Activated CD4-positive, alpha-beta T cell treated with anti-CD3 and anti-CD28 coated beads for 1 hour (primary cell): ENCODE results near the gene RGSL1.

Experiments used
- DNase-seq: peaks from one replicate; pipeline ENCODE4 v3.0.0-alpha.2; 2020

Gene RGSL1

DNA sequence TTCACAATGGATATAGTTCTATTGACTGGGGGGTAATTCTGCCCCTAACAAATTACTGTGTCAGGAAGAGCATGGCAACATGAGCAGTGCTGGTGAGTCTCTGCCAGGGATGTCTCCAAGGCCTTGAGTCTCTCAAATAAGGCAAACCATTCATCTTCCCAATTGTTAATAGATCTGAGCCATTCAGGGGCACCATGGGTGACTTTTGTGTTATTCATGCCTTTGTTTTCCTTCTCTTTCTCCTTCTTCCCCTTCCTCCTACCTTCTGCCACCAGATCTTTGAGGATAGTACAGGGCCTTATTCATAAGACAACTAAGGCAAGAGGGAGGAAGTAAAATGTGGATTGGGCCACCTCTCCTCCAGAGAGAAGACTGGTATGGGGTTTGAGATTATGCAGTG is at the start of gene RGSL1:
Gene RGSL1, plus strand, starts transcription at position 60 of the 400 bp plus-strand sequence. Its CDS starts 20 bp downstream, at position 80.
- no peak for DNase-seq

DNA sequence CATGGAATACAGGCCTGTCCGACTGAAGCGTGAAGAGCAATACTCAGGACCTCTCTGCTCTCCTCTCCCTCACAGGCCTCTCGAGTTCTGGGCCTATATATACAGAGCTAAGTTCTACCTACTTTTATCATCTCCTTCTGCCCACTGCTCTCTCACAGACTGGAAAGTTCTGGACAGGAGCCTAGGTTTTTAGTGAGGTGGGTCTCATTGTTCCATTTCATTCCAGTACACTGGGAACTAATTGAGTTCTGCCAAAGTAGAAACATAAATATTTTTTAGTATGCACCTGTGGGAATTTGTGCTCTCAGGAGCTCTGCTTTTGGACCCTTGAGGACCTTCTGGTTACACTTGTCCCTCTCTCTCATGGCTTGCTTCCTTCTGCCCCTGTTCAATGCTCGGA is 49.4 kb upstream of the RGSL1 start, which contains the start of gene TEDDM1:
Gene TEDDM1, minus strand, starts transcription at position 101 of the 400 bp plus-strand sequence. CDS start 182 bp downstream, outside the sequence.
- no peak for DNase-seq

DNA sequence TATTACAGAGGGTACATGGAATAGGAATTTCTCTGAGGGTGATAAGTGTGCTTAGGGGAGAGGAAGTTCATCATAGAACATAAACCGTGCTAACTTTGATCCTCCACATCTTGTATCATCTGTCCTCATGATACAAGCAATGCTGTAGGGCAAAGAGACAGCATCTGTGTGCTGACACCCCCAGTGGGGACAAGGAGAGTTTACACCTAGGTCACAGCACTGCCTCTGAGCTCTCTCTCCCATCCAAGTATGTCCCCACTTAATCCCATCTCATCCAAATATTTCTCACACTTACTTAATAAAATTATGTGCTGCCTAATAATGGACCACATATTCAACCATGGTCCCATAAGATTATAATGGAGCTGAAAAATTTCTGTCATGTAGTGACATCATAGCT is 45.2 kb upstream of the RGSL1 start:
- DNase-seq, result no peak

DNA sequence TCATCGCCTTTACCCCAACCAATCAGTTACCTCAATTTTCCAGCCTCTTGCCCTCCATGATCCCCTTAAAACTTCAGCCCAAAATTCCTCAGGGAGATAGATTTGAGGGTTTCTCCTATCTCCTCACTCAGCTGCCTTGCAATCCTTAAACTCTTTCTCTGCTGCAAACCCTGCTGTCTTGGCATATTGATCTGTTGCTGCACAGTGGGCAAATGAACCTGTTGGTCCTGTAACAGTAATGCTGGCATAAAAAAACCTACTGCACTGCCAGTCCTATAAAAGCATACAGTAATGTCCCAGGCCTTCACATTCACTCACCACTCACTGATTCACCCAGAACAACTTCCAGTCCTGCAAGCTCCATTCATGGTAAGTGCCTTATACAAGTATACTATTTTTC is 44.4 kb upstream of the RGSL1 start:
- no peak for DNase-seq

DNA sequence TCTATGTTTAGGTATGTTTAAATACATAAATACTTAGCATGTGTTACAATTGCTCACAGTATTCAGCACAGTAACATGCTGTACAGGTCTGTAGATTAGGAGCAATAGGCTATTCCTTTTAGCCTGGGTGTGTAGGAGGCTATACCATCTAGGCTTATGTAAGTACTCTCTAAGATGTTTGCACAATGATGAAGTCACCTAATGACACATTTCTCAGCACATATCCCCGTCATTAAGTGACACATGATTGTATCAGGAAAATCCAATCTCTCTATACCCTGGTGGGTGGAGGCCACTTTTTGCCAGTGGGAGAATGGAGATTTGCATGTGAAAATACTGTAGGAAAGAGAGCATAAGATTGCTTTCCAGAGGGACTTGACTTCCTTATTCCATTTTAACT is 43.9 kb upstream of the RGSL1 start:
- no peak for DNase-seq

DNA sequence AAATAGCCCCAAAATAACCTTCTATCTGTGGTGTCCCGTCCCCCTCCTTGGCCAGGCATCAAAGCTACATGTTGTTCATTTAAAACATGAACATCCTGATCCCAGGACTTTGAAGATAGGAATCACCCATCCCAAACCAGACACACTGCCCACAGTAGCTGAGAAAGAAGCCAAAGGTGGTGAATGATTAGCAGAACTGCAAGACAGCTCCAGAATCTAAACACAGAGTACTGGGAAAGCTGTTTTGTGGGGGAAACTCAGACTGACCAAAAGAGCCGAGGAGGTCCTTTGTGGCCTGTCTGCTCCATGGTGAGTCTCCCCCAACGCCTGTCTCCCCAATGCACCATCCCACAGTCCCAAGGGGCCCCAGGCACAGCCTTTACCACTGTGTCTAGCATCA is 42.2 kb upstream of the RGSL1 start:
- no peak for DNase-seq

DNA sequence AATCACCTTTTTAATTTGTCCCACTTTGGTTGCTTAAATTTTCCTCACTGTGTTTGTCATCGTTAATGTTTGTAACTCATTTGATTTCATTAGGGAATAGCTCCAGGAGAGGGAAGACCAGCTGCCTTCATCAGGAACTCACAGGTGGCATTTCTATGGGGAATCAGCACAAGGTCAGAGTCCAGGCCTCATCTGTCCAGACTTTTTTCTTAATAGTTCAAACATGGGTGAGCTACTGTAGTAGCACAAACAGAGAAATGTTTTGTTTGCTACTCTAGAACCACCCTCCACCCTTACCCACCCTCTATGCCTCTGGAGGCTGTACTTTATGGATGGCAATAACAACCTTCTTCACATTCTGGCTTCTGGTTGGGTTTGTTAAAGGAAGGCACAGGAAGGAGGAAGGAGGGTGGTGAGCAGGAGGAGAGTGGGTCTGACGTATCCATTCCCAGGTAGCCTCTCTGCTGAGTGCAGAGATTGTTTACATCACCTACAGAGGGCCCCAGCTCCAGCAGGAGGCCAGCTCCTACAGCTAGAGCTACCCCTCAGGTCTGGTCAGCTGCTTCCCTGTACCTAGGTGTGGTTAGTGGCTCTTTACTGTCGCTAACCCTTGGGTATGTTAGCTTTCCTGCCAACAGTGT is 41.4 kb upstream of the RGSL1 start:
- no peak for DNase-seq

DNA sequence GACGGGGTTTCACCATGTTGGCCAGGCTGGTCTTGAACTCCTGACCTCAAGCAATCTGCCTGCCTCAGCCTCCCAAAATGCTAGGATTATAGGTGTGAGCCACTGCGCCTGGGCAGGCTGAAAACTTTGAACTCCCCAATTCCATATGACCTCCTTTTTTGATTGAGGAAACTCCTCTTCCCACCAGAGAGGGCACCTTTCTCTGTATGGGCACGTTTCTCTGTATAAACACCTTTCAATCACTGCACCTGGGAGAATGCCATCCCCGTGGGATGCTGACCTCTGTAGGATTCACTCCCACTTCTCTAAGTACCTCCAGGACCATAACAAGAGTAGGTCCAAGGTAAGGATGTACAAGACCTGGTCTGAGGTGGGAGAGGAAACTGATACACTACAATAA is 39.8 kb upstream of the RGSL1 start:
- DNase-seq, result no peak

DNA sequence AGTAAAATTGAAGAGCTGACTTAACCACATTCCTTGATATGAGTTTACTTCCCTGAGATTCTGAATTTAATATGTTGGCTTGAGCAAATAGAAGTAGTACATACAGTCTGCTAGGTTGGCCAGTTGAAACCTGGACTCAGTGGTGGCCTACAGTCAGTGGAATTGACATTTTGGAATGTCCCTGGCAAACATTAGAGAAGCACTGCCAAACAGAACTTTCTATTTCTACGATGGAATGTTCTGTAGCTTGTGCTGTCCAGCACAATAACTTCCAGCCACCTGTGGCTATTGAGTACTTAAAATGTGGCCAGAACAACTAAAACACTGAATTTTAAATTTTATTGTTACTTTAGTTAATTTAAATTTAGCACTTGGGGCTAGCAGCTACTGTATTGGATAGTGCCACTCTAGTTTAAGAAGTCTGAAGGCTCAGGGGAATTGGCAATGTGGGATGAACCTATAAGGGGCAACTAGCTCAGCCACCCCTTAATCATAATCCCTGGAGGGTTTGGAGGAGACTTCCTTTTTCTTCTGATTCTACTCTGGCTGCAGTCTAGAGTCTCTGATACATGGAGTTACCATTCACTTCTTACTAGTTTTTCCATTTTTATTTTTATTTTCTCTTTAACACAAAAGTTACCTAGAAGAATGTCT is 39.2 kb upstream of the RGSL1 start:
- no peak for DNase-seq

DNA sequence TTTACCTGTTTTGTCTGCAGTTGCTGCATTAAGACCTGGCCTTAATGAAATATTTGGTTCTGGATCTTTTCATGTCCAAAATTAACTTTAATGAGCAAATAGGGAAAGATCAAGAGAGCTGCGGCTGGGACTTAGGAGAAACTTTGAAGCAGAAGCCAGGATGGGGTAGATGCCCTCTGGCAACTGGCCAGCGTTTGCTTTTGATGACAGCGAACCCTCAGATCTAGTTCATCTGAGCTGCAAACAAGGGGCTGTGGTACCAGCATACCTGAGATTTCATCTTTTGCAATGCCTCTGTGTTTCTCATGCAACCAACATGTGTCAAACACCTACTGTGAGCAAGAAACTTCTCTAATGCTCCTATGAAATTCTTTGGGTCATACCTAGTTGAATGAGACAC is 36.5 kb upstream of the RGSL1 start:
- DNase-seq, result no peak

DNA sequence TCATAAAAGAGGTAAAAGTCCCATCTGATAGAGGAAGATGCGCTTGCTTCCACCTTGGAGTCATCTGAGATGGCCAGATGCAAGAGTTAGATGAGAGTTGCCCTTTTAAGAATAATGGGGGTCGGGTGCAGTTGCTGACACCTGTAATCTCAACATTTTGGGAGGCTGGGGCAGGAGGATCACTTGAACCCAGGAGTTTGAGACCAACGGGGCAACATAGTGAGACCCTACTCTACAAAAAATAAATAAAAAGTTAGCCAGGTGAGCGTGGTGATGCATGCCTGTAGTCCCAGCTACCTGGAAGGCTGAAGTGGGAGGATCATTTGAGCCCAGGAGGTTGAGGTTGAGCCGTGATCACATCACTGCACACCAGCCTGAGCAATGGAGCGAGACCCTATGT is 36.0 kb upstream of the RGSL1 start:
- no peak for DNase-seq

DNA sequence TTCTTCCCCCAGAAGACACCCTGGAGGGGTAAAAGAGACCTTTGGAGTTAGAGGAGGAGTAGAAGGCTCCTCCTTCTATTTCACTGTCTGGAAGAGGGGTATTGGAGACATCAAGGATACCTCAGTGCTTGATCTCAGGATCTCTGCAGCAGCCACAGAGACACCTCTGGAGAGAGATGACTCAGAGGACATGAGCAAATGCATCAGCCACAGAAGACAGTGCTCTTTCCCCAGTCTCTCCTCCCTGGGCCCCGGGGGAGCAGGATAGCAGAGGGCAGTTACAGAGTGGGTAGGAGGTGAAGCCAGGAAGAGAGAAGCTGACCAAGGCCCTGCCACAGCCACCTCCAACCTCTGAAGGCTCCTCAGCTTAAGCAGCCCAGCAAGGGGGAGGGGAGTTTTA is 34.2 kb upstream of the RGSL1 start:
- no peak for DNase-seq

DNA sequence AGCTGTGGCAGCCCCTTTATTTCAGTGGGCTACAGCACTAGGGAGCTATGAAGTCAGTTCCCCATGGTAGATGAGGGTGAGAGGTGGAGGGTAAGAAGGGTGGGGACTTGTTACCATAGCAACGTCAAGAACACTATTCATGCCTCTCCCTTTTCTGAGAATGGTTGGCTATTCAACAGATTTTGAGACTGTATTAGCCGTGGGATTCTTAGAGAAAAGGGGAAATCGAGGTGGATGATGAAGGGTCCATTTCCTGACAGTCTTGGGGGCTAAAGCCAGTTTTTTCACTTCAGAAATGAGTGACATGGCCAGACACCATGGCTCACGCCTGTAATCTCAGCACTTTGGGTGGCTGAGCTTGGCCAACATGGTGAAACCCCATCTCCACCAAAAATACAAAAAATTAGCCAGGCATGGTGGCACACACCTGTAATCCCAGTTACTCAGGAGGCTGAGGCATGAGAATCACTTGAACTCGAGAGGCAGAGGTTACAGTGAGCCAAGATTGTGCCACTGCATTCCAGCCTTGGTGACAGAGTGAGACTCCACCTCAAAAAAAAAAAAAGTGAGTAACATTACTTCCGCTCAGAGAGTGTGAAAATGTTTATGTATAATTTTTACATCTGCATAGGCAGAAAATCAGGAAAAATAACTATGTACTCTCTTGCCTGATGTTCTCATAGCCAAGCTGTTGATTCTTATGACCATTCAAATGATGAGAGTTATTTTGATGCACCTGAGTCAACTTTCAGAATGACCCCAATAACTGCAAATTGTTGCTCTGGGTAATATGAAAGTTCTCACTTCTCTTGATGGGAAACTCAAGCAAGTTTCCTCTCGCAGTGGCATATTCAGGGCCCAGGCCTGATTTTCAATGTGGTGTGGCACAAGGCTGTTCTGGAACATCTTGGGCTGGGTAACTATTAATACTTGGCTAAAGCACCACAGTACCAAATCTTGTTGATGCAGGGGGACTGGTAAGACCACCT is 23.2 kb upstream of the RGSL1 start:
- DNase-seq, result no peak

DNA sequence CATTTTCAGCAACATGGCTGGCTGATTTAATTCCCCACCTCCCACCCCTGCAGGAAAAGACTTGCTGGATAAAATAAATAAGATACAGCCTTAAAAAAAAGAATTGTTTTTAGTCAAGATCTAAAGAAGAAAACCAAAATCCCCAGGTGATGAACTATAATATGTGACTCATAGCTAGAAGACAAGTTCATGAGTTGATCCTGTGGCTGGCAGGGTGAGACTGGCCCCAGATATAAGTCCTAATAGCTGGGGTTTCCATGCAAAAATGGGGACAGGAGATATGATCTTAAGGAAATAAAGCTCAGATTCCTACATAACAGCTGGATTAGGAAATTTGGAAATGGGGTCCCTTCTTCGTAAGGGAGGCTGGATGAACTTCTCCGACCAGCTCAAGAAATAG is 21.9 kb upstream of the RGSL1 start:
- DNase-seq, result no peak

DNA sequence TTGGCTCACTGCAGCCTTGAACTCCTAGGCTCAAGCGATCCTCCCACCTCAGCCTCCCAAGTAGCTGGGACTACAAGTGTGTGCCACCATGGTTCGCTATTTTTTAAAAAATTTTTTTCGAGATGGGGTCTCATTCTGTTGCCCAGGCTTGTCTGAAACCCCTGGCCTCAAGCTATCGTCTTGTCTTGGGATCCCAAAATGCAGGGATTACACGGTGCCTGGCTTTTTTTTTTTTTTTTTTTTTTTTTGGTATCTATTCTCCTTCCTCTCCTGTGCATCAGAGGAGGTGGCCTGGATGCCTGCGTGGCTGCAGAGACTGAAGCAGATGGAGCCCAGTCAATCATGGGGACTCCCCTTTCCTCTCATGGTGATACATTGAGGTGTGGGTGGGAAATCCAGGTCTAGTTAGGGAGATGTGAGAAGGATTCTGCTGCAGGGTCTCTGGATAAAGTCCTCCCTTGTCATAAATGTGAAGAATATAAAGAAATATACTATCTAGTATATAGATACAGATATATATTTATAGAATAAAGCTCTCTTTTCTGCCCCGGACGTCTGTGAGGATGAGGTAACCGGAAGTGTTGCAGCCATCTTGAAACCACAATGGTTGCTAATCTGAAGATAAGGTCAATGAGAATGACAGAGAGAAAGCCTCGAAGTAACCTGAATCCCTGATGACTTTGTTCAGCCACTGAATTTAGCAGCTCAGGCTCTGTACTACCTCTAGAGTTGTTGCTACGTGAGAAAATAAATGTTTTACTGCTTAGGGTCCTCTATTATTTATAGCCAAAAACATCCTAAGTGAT is 19.5 kb upstream of the RGSL1 start:
- DNase-seq, result no peak

DNA sequence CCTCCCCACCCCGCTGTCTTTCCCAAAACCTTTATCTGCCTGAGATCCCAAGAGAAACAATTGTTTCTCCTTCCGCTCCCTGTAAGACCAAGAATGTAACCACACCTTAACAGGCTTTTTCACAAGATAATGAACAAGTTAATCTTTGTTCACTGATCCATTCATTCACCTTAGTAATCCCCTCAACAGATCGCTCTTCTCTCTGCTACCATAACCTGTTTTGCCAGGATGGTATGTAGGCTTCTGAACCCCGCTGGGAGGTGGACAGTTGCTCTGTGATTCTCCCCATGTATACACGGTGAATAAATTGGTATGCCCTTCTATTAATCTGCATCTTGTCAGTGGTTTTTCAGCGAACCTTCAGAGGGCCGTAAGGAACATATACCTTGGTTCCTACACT is 18.7 kb upstream of the RGSL1 start:
- DNase-seq, result no peak

DNA sequence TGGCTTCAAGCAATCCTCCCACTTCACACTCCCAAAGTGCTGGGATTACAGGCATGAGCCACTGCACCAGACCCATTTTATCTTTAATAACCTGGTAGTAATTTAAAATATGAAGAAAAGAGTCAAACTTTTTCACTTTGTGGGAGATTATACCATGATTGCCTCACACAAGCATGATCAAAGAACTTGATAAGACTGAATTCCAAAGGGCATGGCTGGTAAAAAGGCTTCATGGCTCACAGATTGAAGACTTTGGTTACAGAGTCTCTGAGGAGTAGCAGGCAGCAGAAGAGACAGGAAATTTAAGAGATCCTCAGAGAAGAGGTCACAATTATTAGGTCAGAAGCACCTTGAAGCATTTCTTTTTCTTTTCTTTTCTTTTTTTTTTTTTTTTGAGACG is 16.4 kb upstream of the RGSL1 start:
- DNase-seq, result no peak

DNA sequence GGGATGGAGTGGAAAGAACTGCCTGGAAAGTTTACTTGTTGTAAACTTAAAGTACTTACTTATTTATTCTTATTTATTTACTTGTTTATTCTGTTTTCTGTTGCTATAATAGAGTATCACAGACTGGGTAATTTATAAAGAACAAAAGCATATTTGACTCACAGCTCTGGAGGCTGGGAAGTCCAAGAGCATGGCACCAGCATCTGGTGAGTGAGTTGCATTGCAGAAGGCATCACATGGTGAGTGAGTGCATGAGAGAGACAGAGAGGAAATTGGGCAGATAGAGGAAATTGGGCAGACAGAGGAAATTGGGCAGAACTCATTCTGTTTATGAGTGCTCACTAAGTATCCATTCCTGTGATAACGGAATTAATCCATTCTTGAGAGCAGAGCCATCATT is 11.6 kb upstream of the RGSL1 start:
- no peak for DNase-seq

DNA sequence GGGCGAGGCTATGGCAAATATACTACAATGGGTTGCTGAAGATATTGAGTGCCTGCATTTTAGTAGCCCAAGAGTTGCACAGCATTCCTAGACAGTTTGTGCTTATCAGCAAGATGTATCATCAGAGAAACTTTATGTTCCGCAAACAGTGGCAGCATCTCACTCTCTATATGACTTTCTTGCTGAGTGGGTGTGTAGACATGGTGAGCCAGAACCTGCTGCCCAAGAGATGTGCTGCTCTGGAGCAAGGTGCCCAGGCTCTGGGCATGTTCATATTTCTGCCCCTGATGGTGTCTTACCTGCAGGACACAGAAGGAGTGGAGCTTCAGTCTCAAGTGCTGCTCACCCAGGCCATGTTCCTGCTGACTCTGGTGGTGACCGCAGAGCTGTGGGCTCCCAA is 8.2 kb upstream of the RGSL1 start:
- DNase-seq, result no peak

DNA sequence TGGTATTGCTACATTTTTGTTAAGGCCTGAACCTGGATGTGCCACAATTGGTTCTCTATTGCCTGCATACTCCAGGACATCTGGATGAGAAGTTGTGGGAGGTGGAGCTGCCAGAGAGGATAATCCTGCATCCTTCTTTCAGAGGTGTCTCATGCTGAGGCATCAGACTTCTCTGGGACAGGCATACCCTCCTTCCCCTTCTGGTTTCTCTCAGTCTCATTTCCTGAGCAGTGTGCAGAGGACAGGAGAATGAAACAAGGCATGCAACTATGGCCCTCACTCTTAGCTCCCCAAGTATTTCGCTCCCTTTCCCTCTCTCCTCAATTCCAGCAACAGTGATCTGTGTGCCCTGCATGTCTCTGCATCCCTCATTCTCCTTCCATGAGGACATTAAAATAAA is 7.6 kb upstream of the RGSL1 start:
- no peak for DNase-seq

DNA sequence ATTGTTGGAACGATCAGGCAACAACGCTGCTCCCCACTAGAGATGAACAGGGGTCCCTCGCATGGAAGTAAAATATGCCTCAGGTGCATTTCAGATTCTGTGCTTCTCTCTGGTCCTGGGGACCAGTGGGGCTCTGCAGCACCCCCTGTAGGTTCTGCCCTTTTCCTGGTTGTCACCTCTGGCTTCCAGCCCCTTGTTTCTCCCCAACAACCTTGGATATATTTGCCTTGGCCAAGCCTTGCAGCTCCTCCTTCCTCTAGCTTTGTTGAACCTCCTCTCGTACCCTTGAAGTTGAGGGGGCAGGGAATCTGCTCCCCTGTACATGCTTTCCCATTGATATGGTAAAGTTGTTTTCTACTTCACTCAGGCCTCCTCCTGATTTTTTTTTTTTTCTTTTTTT is 5.4 kb upstream of the RGSL1 start:
- no peak for DNase-seq

DNA sequence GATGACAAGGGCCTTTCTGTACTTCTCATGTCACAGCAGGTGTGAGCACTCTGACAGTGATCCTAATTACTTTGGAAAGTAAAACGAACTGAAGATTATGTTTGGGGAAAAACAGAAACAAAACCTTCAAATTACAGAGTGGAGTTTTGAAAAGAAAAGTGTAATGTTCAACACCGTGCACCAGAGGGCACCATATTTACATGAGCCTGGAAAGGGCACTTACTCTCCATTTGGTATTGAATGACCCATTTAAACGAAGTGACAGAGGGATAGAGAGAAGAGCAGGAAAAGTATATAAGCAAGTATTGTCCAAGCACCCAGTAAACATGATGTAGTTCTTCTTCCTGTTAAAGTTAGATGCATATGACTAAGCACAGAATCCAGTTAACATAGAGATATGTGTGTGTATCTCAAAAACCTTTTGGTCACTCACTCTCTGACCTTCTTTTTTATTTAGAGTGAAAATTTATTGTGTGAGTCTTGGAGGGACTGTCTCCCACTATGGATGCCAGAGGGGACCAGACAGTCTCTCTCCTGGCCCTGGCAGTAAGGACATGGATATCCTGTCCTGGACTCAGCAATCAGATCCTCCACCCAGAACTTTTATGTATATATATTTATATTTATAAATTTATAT is 3.8 kb upstream of the RGSL1 start:
- DNase-seq, result no peak
